GM13977 (cell line): ENCODE measurements around the gene MS4A15.

Experiments
- DNase-seq: peaks from one replicate; pipeline ENCODE4 v3.0.0; 2012; ENCODE audit warnings: low spot score
- in situ Hi-C: fragments of 300-500 bp; cut with MboI; formaldehyde crosslinking; loops from one replicate; pipeline ENCODE4 v1.12.0; 2022; ENCODE audit warnings: low sequenced_read_pairs, low pct_unique_long_range_greater_than_20kb, mixed read lengths, inconsistent platforms; ENCODE audit not compliant: unreplicated experiment
- TF ChIP-seq, protein P1 (sequence below): IDR thresholded peaks from 2 replicates; pipeline ENCODE4 v1.5.1; 2012; ENCODE audit warnings: mild to moderate bottlenecking, control low read depth; ENCODE audit not compliant: insufficient read depth; ENCODE audit errors: extremely low read depth, missing control alignments

MS4A15 gene

DNA sequence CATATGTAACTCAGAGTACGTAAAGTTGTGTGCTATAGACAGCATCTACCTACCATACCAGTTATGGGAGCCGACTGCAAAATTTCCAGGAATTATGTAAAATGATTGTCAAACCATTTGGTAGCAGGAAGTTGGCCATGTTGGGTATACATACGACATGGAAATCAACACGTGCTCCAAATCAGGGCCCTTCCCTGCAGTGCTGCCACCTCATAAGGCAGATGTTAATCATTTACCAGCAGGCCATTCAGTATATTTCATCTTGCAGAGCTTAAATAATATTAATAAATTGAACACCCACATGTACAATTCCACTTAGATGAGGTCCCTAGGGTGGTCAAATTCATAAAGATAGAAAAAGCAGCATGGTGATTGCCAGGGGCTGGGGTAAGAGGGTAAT, 22.4 kb upstream of the MS4A15 start:
- in situ Hi-C loops = no loop called here
- DNase-seq = no peak
- TF ChIP-seq, protein P1, sequence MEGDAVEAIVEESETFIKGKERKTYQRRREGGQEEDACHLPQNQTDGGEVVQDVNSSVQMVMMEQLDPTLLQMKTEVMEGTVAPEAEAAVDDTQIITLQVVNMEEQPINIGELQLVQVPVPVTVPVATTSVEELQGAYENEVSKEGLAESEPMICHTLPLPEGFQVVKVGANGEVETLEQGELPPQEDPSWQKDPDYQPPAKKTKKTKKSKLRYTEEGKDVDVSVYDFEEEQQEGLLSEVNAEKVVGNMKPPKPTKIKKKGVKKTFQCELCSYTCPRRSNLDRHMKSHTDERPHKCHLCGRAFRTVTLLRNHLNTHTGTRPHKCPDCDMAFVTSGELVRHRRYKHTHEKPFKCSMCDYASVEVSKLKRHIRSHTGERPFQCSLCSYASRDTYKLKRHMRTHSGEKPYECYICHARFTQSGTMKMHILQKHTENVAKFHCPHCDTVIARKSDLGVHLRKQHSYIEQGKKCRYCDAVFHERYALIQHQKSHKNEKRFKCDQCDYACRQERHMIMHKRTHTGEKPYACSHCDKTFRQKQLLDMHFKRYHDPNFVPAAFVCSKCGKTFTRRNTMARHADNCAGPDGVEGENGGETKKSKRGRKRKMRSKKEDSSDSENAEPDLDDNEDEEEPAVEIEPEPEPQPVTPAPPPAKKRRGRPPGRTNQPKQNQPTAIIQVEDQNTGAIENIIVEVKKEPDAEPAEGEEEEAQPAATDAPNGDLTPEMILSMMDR = no peak

DNA sequence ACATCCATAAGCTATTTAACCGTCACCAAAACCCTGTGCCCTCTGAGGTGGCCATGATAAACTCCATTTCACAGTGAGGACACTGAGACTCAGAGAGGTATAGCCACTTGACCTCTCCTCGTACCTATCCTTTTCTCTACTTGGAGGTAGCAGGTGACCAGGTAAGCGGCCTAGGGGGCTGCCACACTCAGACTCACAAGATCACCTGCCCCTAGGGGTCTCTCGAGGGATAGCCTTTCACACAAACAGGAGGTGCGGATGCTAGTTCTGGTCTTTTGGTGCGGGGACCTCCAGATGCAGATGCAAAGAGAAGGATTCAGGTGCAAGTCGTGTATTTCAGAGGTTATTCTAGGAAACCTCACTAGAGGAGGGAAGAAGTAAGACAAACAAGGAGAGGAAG, 17.6 kb upstream of the MS4A15 start:
- in situ Hi-C loops = no loop called here

DNA sequence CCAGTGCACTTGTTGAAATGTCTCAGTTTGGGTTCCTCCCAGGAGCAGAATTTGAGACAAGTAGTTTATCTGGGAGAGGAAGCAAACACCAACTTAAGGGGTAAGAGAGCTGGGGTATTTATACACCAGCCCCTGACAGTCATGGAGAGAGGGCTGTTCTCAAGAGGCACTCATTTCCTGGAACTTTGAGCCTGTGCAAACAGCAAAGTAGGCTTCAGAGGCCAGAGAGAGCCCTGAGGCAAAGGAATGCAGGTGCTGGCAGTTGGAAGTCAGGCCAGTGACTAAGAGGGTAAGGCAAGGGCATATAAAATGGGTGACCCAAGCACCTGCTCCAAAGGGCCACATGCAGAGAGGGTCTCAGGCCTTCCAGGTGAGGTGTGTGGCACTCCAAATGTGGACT, 16.1 kb upstream of the MS4A15 start:
- DNase-seq = no peak
- in situ Hi-C loops = no loop called here
- TF ChIP-seq, protein P1 = no peak

More for the DNA sequence above, 17.6 kb upstream of the MS4A15 start:
- no peak for DNase-seq
- TF ChIP-seq, protein P1 = no peak

DNA sequence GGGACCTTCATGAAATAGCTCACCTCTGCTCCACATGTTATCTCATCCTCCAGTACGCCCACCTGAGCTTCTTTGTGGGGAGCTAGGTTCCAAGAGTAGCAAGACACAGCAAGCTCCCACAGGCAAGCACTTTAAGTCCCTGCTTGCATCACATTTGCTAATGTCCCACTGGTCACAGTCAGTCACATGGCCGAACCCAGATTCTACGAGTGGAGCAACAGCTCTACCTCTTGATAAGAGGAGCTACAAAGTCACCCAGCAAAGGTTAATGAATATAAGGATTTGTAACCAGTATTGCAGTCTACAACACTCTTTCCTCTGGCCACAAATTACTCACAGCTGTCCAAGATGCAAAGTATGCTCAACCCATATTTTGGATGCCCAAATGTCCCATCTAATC, 15.2 kb upstream of the MS4A15 start:
- in situ Hi-C loops = no loop called here
- DNase-seq = no peak
- TF ChIP-seq, protein P1 = no peak

DNA sequence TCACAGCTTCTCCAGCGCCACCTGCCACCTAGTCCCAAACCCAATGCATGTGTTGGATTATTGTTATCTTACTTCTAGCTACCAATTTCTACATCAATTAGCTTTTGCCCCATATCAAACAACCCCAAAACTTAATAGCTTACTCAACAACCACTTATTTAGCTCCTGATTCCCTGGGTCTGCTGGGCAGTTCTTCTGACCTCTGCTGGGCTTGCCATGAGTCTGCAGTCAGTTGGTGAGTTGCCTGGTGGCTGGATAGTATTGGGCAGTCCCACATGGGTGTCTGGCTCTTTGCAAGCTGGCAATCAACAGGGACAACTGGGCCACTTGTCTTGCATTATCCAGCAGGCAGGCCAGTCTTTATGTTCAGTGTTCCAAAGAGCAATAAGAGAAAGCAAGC, 13.6 kb upstream of the MS4A15 start:
- no peak for DNase-seq
- TF ChIP-seq, protein P1 = no peak
- in situ Hi-C loops = no loop called here

DNA sequence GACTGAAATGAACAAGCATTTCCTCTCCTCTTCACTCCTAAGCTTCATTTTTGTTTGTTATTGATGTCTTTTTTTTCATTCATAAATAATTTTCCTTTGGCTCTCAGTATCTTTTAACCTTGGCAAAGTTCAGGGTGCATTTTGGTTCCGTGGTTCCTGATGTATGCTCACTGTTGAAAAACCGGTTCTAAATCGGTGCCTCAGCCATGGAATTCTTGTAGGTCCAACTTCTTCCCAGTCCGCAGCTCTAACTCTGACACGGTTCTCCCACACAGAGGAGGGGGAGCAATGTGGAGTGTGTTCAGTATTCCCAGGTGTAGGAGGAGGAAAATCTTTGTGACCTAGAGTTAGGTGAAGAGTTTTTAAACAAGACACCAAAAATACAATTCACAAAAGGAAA, 12.6 kb upstream of the MS4A15 start:
- in situ Hi-C loops = no loop called here
- TF ChIP-seq, protein P1 = no peak
- DNase-seq = no peak

DNA sequence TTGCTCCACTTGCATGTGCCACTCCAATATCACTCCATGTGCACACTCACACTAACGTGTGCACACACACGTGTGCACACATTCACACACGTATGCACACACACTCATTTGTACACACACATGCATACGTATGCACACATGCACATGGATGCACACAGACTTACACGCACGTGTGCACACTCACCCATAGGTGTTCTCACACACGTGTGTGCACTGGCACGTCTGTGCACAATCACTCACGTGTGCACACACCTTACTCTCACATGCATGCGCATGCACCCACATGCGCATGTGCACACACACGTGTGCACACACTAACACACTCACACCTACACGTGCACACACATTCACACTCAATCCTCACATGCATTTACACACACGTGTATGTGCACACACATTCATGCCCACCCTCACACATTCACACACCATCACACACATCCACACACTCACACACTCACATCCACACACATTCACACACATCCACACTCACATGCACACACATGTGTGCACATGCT, 9.3 kb upstream of the MS4A15 start:
- DNase-seq = no peak
- in situ Hi-C loops = no loop called here
- TF ChIP-seq, protein P1 = no peak
